Measurements from ENCODE around the gene TRAM2.

TRAM2 gene

GRCh38 chr6:52524918-52525317 is 51.9 kb downstream of the TRAM2 start:
- no peak for DNase-seq

DNA sequence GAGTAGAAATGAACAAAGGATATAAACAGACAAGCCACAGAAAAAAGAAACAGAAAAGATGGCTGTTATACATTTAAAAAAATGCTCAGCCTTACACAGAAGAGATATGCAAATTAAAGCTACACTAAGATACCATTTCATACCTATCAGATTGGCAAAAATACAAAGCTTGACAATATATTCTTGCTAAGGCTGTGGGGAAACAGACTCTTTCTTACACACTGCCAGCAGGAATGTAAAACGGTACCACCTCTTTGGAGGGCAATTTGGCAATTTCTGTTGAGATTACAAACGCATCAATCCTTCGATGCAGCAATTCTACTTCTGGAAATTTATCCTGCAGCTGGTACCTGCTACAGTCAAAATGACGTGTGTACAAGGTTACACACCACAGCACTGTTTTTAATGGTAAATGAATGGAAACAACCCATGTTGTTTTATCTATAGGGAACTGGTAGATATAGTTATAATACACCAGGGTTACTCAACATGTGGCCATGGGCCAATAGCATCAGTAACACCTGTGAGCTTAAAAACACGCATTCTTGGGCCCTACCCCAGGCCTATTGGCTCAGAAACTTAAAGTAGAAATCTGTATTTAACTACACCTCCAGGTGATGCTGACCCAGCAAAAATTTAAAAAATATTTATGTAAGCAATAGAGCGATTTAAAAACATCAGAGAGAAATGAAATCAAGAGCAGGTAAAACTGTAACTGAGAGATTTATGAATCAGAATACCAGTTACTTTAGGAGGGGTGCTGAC is 53.3 kb downstream of the TRAM2 start:
- no peak for DNase-seq

- no peak for DNase-seq
Observed at GRCh38 chr6:52522655-52523054, 54.2 kb downstream of the TRAM2 start.

DNA sequence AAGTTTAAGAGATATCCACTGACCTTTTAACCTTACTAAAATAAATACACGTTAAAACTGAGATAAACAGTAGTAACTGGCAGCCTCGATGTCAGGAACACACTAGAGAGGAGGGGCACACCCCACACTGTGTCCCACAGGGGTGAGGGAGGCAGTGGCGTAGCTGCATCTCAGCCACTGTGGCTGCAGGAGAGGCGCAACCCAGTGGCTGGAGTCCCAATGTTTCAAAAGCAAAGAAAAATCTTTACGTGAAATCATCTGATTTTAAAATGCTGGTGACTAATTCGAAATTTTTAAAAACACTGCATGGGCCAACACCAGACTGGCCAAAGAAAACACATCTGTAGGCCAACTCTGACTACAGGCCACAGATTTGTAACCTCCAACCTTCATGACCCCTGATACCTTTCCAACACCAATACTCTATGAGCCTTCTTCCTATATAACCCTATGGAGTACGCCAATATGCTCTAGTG is 54.7 kb downstream of the TRAM2 start:
- no peak for DNase-seq

DNA sequence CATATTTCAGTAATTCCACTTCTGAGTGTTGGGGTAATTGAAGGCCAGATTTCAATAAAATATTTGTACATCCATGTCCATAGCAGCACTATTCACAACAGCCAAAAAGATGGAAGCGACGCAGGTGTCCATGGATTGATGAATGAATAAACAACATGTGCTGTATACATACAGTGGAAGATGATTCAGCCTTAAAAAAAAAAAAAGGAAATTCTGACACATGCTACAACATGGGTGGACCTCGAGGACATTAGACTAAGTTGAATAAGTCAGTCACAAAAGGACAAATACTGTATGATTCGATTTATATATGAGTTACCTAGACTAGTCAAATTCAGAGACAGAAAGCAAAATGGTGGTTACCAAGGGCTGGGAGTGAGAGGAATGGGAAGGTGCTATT is 57.2 kb downstream of the TRAM2 start:
- no peak for DNase-seq

GRCh38 chr6:52518279-52518945 is 58.4 kb downstream of the TRAM2 start:
- DNase-seq: no peak

DNA sequence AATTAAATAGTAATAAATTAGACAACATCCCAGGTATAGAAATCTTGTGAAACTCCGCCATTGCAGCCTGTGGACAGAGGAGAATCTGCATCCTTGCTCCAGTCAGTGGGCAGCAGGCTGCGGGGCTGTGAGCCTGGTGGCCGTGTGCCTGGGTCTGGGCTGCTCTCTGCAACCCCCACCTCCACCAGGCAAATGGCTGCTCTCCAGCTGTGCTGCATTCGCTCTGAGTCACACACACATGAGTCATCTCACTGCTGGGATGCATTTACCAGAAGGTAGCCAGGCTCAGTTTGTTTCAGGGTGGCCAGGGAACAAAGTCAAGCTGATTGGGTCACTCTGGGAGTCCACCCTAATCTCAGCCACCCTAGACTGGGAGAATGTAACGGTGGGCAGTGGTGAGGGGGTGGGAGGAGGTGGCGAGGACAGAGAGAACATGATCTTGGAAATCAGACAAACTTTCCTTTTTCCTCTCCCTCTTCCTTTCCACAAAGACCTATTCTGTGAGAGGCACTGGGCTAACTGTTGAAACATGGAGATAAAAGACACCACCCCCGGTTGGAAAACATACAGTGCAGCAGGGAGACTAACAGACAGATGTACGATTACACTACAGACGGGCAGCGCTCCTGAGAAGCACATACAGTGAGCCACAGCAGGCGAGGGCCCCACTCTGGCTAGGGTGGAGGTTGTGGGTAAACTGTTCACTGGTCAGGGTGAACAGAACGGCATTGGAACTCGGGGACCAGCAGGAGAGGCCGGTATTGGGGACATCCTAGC is 59.2 kb downstream of the TRAM2 start:
- DNase-seq: no peak

- DNase-seq: no peak
Observed at GRCh38 chr6:52516943-52517342, 59.9 kb downstream of the TRAM2 start.

GRCh38 chr6:52516269-52516668 is 60.6 kb downstream of the TRAM2 start:
- DNase-seq: no peak

DNA sequence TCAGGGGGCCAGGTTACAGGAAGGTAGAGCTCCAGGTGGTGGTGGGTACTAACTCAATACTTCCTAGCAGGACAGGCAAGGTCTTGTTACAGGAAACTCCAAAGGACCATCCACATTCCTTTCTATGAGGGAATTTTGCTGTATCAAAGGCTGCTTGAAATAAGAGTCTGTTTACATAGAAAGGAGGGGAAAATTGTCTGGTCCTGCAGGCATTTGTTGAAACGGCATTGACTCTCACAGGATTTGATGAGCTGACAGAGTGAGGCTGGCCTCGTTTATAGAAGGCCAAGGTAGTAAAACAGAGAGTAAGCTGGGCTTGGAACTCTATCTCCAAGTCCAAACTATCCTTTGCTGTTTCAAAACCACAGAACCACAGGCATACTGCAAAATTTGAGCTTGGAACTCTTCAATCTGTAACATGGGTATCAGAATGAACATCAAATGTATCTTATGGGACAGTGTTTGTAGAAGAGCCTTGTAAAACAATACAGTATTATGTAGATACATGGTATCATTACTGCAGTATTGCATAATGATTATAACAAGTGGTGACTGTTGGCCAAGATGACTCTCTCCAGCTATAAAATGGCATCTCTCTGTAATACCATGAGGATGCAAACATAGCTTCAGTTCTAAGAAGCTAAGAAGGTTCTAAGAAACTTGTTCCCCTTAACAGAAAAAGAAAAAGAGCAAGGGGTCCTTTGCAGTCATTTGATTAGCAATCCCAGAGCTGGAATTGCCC is 61.5 kb downstream of the TRAM2 start:
- no peak for DNase-seq

GRCh38 chr6:52514514-52514913 is 62.3 kb downstream of the TRAM2 start:
- DNase-seq: no peak

- DNase-seq: no peak
Observed at GRCh38 chr6:52513896-52514295, 63.0 kb downstream of the TRAM2 start.

GRCh38 chr6:52513464-52513863 is 63.4 kb downstream of the TRAM2 start:
- no peak for DNase-seq

DNA sequence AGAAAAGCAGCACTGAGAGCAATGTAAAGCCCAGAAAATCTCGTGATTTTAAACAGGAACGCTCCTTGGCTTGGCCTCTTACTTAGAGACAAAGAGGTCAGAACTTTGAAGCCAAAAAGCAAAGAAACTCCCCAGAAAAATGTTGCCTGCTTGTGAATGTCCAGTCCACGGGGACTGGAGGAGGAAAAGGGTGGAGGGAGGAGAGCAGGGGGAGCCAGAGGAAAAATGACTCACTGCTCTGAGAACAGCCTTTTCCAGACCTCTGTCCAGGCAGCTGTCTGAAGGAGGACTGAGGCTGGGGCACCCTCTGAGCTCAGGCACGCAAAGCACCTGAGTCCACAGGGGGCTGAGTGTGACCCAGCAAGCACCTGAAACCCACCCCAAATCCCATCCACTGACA is 64.7 kb downstream of the TRAM2 start:
- DNase-seq: no peak

GRCh38 chr6:52511572-52512151 is 65.2 kb downstream of the TRAM2 start:
- no peak for DNase-seq

- DNase-seq: no peak
Observed at GRCh38 chr6:52511163-52511562, 65.7 kb downstream of the TRAM2 start.

- no peak for DNase-seq
Observed at GRCh38 chr6:52510213-52510562, 66.7 kb downstream of the TRAM2 start.

GRCh38 chr6:52509281-52510212 is 67.3 kb downstream of the TRAM2 start:
- DNase-seq: no peak

DNA sequence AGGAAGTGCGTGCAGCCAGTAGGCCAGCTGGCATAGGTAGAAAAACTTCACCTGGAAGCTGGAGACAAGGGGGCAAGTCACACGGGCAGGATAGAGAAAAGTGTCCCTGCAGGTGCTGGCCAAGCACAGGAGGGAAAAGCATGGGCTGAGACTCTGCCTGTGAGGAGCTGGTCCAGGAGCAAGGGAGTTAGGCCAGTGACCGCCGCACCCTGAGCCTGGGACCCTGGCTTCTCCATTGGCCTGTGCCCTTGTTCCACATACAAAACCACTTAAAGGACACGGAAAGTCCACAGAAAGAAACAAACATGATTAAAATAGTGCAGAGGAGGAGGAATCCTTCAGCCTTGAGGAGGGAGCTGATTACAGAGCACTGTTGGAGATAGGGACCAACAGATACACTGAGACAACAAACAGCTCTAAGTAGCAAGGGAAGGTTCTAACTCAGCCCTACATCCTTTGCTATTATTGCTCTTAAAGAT is 68.6 kb downstream of the TRAM2 start:
- no peak for DNase-seq

DNA sequence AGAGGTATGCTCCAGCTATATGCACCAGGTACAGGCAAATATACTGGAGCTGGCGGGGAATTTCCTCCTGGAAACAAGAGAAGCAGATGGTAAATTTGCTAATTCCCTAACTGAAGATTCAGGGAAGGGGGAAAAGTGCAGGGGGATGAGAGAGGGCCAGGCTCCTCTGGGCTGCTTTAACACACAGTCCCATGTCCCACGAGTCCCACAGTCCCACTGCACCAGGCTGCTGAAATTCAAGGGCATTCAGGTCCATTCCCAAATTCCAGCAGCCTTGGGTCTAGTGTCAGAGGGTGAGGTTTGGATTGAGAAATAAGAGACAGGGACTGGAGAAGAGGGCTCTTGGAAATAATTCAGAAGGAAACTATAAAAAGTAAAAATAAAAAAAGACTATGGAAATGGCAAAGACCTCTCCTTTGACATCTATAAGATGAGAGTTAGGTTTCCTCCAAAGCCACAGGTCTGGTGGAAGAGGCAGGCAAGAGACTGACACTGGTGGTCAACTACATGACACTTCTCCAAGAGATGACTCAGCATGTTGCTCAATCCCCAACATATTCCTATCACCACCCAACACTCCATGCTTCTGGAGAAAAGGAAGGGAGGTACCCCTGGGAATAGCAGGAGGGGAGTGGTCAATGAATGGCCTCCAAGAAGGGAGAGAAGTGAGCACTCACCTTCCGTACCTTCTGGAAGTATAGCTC is 69.2 kb downstream of the TRAM2 start:
- DNase-seq: no peak

- DNase-seq: no peak
Observed at GRCh38 chr6:52506476-52506875, 70.4 kb downstream of the TRAM2 start.

Data from activated CD4-positive, CD25-positive, alpha-beta regulatory T cell treated with anti-CD3 and anti-CD28 coated beads, Interleukin-2, amount 50 U/mL, for 72 hours (primary cell).